HCT116 (cell line): ENCODE results near the gene S100P. TPM values are rescaled to one million over a fixed set of nuclear protein-coding genes. Genes with fewer than 3 reads are reported as not detected.

Experiments used
- CEBPB ChIP-seq: IDR thresholded peaks from 2 replicates; pipeline ENCODE4 v1.6.1; 2012; ENCODE audit warnings: low read depth
- EZH2 ChIP-seq: fragments of 200-600 bp; sonication (generic); IDR thresholded peaks from 2 replicates; pipeline ENCODE4 v1.6.1; 2017; ENCODE audit warnings: antibody characterized with exemption, mixed run types
- REST ChIP-seq: IDR thresholded peaks from 2 replicates; pipeline ENCODE4 v1.6.1; 2012; ENCODE audit warnings: low read depth
- TCF7L2 ChIP-seq: IDR thresholded peaks from 2 replicates; pipeline ENCODE4 v1.7.0; 2011; ENCODE audit warnings: borderline replicate concordance, inconsistent platforms; ENCODE audit not compliant: insufficient read depth, insufficient read length; ENCODE audit errors: extremely low read depth
- total RNA-seq: library from RNA; stranded (reverse); gene quantifications from one replicate; pipeline ENCODE4 v1.2.1, GENCODE V29; 2021; ENCODE audit not compliant: unreplicated experiment
- TF ChIP-seq, protein P1 (sequence below), 3 experiments: fragments of 200-600 bp in 1 of 3; sonication (generic) in 1 of 3; IDR thresholded peaks in 2 of 3; conservative IDR thresholded peaks in 1 of 3; 2 replicates each; pipeline ENCODE4 v1.5.1; 2012 to 2017; ENCODE audit warnings: low read depth in 2 of 3, low read length in 2 of 3, antibody characterized with exemption in 1 of 3, borderline replicate concordance in 1 of 3, control low read depth in 1 of 3, mild to moderate bottlenecking in 1 of 3, mixed read lengths in 1 of 3, mixed run types in 1 of 3, moderate library complexity in 1 of 3; ENCODE audit not compliant: insufficient read depth in 1 of 3

S100P gene
- total RNA-seq, 1 experiment from 2014 or later: 4.1 TPM

DNA sequence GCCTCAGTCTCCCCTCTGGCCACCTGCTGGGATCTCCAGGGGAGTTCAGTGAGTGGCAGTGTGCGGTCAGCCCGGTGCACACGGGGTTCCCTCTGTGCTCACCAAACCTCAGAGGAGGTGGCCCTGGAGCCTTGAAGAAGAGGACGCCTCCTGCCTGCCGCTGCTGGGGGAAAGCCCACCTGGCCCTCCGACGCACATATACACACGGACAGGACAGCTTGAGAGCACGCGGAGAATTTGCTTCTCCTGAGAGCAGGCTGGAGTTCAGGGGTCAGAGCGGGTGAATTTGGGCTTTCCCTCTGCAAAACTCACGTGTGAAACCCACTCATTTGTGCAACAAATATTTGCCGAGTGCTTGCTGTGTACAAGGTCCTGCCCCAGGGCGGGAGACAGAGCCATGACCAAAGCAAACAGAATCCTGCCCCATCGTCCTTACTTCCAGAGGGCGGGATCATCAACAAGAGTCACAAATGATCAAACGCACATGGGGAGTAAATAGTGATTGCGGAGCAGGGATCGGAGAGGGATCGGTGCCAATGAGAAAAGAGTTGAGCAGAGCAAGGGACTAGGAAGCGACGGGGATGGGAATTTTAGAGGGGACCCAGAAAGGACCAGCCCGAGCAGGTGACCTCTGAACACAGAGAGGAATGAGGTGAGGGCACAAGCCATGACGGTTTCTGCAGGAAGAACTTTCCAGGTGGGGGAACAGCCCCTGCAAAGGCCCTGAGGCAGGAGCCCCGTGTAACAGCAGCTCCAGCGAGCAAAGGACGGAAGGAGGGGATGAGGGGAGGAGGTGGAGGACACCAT lies 39.9 kb downstream of the S100P start (continued):
- TF ChIP-seq REST (no peak), TCF7L2 (no peak), CEBPB (no peak), EZH2 (no peak)
- TF ChIP-seq, protein P1, sequence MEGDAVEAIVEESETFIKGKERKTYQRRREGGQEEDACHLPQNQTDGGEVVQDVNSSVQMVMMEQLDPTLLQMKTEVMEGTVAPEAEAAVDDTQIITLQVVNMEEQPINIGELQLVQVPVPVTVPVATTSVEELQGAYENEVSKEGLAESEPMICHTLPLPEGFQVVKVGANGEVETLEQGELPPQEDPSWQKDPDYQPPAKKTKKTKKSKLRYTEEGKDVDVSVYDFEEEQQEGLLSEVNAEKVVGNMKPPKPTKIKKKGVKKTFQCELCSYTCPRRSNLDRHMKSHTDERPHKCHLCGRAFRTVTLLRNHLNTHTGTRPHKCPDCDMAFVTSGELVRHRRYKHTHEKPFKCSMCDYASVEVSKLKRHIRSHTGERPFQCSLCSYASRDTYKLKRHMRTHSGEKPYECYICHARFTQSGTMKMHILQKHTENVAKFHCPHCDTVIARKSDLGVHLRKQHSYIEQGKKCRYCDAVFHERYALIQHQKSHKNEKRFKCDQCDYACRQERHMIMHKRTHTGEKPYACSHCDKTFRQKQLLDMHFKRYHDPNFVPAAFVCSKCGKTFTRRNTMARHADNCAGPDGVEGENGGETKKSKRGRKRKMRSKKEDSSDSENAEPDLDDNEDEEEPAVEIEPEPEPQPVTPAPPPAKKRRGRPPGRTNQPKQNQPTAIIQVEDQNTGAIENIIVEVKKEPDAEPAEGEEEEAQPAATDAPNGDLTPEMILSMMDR (IDR thresholded peaks at IDR 0.05 in 2 of 3, conservative IDR thresholded peaks at IDR 0.05 in 1 of 3; ENCODE audit: borderline replicate concordance in 1 of 3, insufficient read depth in 1 of 3, low read depth in 2 of 3, low read length in 2 of 3): no peak
- TF ChIP-seq, all 23 proteins: peak for 0
